Amniotic stem cell (primary cell): Measurements from ENCODE around the gene POLR2H.
A peak's percentile ranks its signal among the peaks of the same experiment; 100 is the strongest.

Source experiments
- DNase-seq: peaks from one replicate; lab custom pipeline; 2025; lab: John Stamatoyannopoulos, UW

POLR2H gene

GRCh38 chr3:184387174-184387714 lies 25.7 kb downstream of the POLR2H start:
- DNase-seq = no peak

GRCh38 chr3:184388164-184388935 lies 26.8 kb downstream of the POLR2H start:
- no peak for DNase-seq

GRCh38 chr3:184388936-184389230 lies 27.4 kb downstream of the POLR2H start:
- no peak for DNase-seq

GRCh38 chr3:184389384-184389783 lies 27.9 kb downstream of the POLR2H start:
- DNase-seq = no peak

DNA sequence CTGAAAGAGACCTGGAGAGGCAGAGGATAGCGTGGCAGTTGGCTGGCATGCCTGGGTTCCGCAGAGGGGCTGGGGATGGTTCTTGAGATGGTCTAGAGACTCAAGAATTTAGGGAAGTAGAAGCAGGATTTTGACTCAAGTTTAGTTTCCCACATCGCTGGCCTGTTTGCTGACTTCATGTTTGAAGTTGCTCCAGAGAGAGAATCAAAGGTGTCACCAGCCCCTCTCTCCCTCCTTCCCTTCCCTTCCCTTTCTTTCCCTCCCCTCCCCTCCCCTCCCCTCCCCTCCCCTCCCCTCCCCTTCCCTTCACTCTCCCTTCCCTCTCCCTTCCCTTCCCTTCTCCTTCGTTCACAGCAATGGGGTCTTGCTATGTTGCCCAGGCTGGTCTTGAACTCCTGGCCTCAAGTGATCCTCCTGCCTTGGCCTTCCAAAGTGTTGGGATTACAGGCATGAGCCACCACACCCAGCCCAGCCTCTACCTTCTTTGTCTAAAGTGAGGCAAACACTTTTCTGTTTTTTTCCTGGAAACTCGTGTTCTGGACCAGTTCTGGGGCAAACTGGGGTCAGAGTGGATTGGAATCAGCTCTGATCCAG lies 28.5 kb downstream of the POLR2H start:
- no peak for DNase-seq

- no peak for DNase-seq
Observed at GRCh38 chr3:184391266-184391665, 29.8 kb downstream of the POLR2H start.

DNA sequence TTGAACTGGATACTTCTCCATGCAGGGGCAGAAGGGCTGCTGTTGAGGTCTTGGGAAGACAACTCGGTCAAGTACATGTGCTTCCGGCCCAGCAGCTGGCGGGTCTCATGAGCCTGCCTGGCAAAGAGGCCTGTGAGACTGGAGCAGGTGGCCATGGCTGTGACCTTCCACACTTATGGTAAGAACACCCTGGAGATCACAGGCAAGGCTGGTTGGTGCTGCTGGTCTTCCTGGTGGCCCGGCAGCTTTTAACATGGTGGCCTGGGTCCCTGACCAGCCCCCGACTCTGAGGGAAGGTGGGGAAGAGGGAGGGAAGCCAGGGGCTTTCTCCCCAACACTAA lies 33.8 kb downstream of the POLR2H start:
- DNase-seq = no peak

DNA sequence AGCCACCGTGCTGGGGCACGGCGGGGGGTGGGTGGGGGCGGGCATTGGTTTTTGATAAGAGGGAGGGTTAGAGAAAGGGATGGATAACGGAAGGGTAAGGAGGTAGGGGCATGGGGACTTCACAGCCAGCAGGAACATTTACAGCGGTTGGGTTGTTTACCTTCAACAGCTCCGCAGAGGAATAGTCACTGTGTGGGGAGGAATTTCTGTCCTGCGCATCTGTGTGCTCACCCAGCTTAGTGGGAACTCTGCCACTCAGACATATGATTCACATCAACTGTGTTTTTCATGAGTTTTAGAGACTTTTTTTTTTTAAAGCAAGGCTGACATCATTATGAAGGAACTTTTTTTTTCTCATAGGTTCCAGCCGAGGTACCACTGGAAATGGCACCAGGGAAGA lies 37.9 kb downstream of the POLR2H start:
- peak; percentile 69 for DNase-seq

GRCh38 chr3:184405075-184406030 lies 43.8 kb downstream of the POLR2H start:
- no peak for DNase-seq

DNA sequence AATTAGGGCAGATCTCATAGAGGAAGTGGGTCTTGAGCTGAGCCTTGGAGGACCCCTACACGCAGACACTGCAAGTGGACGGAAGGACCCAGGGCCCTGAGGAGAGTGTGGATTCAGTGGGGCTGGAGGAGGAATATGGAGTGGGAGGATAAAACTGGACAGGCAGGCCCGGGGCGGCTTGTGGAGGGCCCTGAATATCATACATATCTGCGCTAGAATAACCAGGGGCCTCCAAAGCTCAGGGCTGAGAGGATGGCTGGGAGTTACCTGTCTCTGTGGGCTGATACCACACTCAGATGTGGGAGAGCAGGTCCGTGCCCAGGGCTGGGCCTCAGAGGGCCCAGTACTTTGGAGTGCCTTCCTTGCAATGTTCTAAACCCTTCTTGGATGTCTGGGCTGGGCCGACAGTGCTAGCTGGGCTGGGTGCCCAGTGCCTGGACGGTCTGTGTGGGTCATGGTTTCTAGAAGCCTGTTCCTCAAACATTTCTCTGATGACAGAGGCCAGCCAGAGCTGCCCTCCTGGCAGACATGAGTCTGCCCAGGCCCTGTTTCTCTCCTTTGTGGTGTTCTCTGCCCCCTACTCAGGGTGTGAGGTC lies 47.9 kb downstream of the POLR2H start:
- no peak for DNase-seq

DNA sequence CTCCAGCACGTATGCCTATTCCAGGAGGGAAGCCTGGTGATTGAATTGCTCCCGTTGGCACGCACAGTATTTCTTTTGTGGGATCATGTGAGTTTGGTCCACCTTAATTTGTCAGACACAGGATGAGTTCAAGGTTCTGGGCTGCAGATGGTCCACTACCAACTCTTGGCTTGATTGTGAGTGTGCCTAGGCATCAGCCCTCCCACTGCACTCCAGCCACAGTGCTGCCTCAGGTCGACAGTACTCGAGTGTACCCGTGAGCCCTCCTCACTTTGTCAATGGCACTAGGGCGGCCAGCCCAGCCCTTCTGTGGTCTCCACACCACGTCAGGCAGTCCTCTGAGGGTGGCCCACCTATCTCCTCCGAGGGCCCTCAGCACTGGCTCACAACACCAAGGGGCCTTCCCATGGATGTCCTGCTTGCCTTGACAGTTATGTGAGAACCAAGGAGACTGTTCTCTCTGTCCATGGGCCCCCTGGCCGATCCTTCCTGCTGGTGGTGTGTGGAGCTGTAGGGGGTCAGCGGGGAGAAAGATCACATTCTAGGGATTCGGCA lies 48.5 kb downstream of the POLR2H start:
- DNase-seq = no peak

GRCh38 chr3:184414418-184415202 lies 53.1 kb downstream of the POLR2H start:
- DNase-seq = no peak

GRCh38 chr3:184415203-184415490 lies 53.6 kb downstream of the POLR2H start:
- DNase-seq = no peak

DNA sequence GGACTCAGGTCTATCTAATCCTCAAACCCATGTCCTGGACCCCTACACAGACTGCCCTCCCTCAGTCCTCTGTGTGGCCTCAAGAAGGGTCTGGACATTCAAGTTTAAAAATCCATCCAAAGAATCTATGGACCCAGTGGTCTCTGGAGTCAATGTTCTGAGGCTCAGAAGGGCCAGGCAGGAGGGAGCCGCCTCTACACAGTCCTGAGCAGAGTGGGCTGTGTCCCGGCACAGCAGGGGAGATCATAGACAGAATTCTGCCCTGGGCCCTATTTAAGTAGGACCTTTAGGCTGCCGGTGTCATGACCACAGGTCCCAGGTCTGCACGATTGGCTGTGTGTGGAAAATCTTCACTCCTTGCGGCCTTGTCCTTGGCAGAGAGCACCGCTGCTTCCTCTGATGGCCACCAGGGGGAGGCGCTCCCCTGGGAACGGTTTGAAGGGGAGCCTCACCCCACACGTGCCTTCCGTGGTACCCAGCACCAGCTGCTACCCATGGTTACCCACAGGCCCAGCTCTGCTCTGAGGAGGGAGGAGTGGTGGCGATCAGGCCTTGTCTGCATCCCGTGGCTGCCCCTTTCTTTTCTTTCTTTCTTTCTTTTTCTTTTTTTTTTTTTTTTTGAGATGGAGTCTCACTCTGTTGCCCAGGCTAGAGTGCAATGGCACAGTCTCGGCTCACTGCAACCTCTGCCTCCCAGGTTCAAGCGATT lies 56.3 kb downstream of the POLR2H start:
- peak; percentile 19 for DNase-seq
